HepG2 (cell line): ENCODE data around the gene MXI1. TPM values are rescaled to one million over a fixed set of nuclear protein-coding genes. Genes with fewer than 3 reads are reported as not detected.

ENCODE experiments used
- ARID5B ChIP-seq: IDR thresholded peaks from 2 replicates; pipeline ENCODE4 v1.4.0; 2020; ENCODE audit warnings: mild to moderate bottlenecking, missing genetic modification reagents
- BHLHE40 ChIP-seq: IDR thresholded peaks from 2 replicates; pipeline ENCODE4 v1.6.1; 2011; ENCODE audit warnings: low read length, improper control_type of control experiment
- ETV5 ChIP-seq: IDR thresholded peaks from 2 replicates; pipeline ENCODE4 v1.6.1; 2018; ENCODE audit warnings: missing biosample characterization, missing genetic modification reagents, inconsistent platforms, borderline replicate concordance
- FOXK2 ChIP-seq: fragments of 450-650 bp; IDR thresholded peaks from 2 replicates; pipeline ENCODE4 v1.6.1; 2016
- JUN ChIP-seq: sonication (generic); formaldehyde crosslinking; IDR thresholded peaks from 2 replicates; pipeline ENCODE4 v1.4.0; 2020; ENCODE audit warnings: mild to moderate bottlenecking, missing genetic modification reagents
- MEF2D ChIP-seq: sonication (generic); formaldehyde crosslinking; IDR thresholded peaks from 2 replicates; pipeline ENCODE4 v1.5.1; 2020; ENCODE audit warnings: mild to moderate bottlenecking, missing genetic modification reagents
- NFYC ChIP-seq: IDR thresholded peaks from 2 replicates; pipeline ENCODE4 v1.6.1; 2016; ENCODE audit warnings: missing genetic modification reagents, missing compliant biosample characterization
- PATZ1 ChIP-seq: sonication (generic); formaldehyde crosslinking; IDR thresholded peaks from 2 replicates; pipeline ENCODE4 v1.4.0; 2020; ENCODE audit warnings: missing genetic modification reagents
- PAWR ChIP-seq: sonication (generic); formaldehyde crosslinking; IDR thresholded peaks from 2 replicates; pipeline ENCODE4 v1.4.0; 2020; ENCODE audit warnings: missing genetic modification reagents, mild to moderate bottlenecking, borderline replicate concordance
- POLR2G ChIP-seq: fragments of 200-400 bp; formaldehyde crosslinking; IDR thresholded peaks from 2 replicates; pipeline ENCODE4 v1.6.1; 2018; ENCODE audit warnings: mild to moderate bottlenecking, low read depth, low read length, moderate library complexity
- PRPF4 ChIP-seq: fragments of 200-400 bp; formaldehyde crosslinking; IDR thresholded peaks from 2 replicates; pipeline ENCODE4 v1.6.1; 2016; ENCODE audit warnings: low read length, low read depth; ENCODE audit not compliant: poor library complexity, severe bottlenecking
- TEAD3 ChIP-seq: optimal IDR thresholded peaks from 2 replicates; pipeline ENCODE3; 2016; ENCODE audit warnings: borderline replicate concordance
- TRAFD1 ChIP-seq: sonication (generic); formaldehyde crosslinking; IDR thresholded peaks from 2 replicates; pipeline ENCODE4 v1.5.1; 2020; ENCODE audit warnings: missing genetic modification reagents, mild to moderate bottlenecking, borderline replicate concordance
- ZFX ChIP-seq: sonication (generic); formaldehyde crosslinking; IDR thresholded peaks from 2 replicates; pipeline ENCODE4 v1.4.0; 2020; ENCODE audit warnings: mild to moderate bottlenecking, low read depth, missing genetic modification reagents, moderate library complexity
- ZNF121 ChIP-seq: sonication (generic); formaldehyde crosslinking; IDR thresholded peaks from 2 replicates; pipeline ENCODE4 v1.5.0; 2020; ENCODE audit warnings: mild to moderate bottlenecking, missing genetic modification reagents
- ZNF281 ChIP-seq: sonication (generic); formaldehyde crosslinking; IDR thresholded peaks from 2 replicates; pipeline ENCODE4 v1.4.0; 2020; ENCODE audit warnings: missing genetic modification reagents, borderline replicate concordance
- ZNF501 ChIP-seq: sonication (generic); formaldehyde crosslinking; IDR thresholded peaks from 2 replicates; pipeline ENCODE4 v1.5.1; 2020; ENCODE audit warnings: mild to moderate bottlenecking, moderate library complexity, missing genetic modification reagents
- polyA plus RNA-seq, 8 experiments: library from polyadenylated mRNA; depleted of rRNA in 3 of 8; stranded (reverse) in 7 of 8; unstranded in 1 of 8; fragments of >200 nt; fragmentation: Illumina TruSeq in 4 of 8; extraction: Trizol in 4 of 8; gene quantifications; 2 replicates each; pipeline versions ENCODE4 v1.2.1 to v1.2.3, GENCODE V29; 2011 to 2016; ENCODE audit warnings: low read depth in 4 of 8, missing spikeins in 1 of 8, mixed read lengths in 1 of 8; ENCODE audit not compliant: insufficient read depth in 1 of 8
- total RNA-seq, 5 experiments: library from RNA; depleted of rRNA; stranded (reverse); fragments of >200 nt; fragmentation: Illumina TruSeq; extraction: Trizol; gene quantifications; 2 replicates each; pipeline ENCODE4 v1.2.3, GENCODE V29; 2016; ENCODE audit warnings: low read depth in 1 of 5

Gene MXI1
- total and polyA plus RNA-seq, 2 of the 13 experiments (the other 11 are each of a cell fraction or from before 2014, with no cell fraction given): 6.6 to 22.0 TPM

- TF ChIP-seq PATZ1 (CRISPR knock-in tag) (peak; percentile 79), ZNF501 (CRISPR knock-in tag) (no peak), TEAD3 (peak; percentile 94), PAWR (CRISPR knock-in tag) (no peak), POLR2G (peak; percentile 79), JUN (CRISPR knock-in tag) (no peak), ARID5B (peak; percentile 57), FOXK2 (no peak), ZNF121 (CRISPR knock-in tag) (no peak), MEF2D (CRISPR knock-in tag) (0 out of 2 replicates have a peak, but pooled peaks have one; percentile 21), ZFX (CRISPR knock-in tag) (peak; percentile 85), NFYC (peak; percentile 71), PRPF4 (peak; percentile 61), ETV5 (CRISPR knock-in tag) (peak; percentile 63; the same call in 1 of the 2 replicates), BHLHE40 (peak; percentile 96), ZNF281 (CRISPR knock-in tag) (peak; percentile 56; the same call in 1 of the 2 replicates), TRAFD1 (no peak)
Observed at GRCh38 chr10:110304780-110305421, 97.5 kb downstream of the MXI1 start, which contains the start of gene SMNDC1 (continued).
